GM13976 (cell line): Measurements from ENCODE around the gene PRICKLE3.

ENCODE experiments used
- DNase-seq: peaks from one replicate; pipeline ENCODE4 v3.0.0; 2012; ENCODE audit warnings: low spot score
- in situ Hi-C: fragments of 300-500 bp; cut with MboI; formaldehyde crosslinking; loops from one replicate; pipeline ENCODE4 v1.12.0; 2022; ENCODE audit warnings: low sequenced_read_pairs, mixed read lengths, inconsistent platforms; ENCODE audit not compliant: unreplicated experiment
- TF ChIP-seq, protein P1 (sequence below): IDR thresholded peaks from 2 replicates; pipeline ENCODE4 v1.5.1; 2012; ENCODE audit warnings: borderline replicate concordance, mild to moderate bottlenecking; ENCODE audit not compliant: insufficient read depth; ENCODE audit errors: extremely low read depth, missing control alignments, control extremely low read depth

Gene PRICKLE3

DNA sequence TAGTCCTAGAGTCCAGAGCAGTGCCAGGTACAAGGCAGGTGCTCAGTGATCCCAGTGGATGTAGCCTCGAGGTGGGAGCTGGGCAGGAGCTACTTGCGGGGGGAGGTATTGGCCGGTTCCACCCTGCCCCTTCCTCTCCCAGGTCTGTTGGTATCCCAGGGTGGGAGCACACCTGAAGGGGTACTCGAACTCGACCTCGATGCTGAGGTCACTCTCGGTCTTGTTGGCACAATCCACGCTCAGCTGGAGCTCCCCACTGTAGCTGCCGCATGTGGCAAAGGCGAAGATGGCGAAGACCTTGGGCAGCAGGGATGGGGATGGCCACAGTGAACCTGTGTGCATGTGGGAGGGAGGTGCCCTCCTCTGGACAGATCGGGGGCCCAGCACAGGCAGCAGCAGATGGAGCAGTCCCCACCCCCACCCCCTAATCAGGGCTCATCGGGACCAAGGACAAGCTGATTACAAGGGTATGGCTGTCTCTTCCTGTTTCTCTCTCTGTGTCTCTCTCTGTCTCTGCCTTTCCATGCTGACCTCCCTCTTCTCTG, 11.4 kb upstream of the PRICKLE3 start:
- no peak for DNase-seq
- TF ChIP-seq, protein P1, sequence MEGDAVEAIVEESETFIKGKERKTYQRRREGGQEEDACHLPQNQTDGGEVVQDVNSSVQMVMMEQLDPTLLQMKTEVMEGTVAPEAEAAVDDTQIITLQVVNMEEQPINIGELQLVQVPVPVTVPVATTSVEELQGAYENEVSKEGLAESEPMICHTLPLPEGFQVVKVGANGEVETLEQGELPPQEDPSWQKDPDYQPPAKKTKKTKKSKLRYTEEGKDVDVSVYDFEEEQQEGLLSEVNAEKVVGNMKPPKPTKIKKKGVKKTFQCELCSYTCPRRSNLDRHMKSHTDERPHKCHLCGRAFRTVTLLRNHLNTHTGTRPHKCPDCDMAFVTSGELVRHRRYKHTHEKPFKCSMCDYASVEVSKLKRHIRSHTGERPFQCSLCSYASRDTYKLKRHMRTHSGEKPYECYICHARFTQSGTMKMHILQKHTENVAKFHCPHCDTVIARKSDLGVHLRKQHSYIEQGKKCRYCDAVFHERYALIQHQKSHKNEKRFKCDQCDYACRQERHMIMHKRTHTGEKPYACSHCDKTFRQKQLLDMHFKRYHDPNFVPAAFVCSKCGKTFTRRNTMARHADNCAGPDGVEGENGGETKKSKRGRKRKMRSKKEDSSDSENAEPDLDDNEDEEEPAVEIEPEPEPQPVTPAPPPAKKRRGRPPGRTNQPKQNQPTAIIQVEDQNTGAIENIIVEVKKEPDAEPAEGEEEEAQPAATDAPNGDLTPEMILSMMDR, result no peak
- in situ Hi-C loops, result no loop called here

DNA sequence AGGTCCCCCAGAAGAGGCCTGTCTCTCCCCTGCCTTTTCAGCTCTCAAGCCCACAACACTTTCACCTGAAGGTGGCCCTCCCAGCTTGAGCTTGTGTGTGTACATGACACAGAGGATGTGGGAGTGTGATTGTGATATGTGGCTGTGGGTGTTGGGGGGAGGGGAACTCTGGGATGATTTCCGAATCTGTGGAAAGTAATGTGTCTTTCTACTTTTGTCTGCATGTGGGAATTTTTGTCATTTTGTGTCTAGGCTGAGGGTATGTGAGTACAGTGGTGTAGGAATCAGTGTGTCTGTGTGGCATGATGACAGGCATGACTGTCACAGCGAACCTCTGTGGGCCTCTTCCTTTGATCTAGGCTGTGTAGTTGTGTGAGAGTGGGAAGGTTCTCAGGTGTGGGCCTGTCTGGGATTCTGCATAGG, 7.4 kb upstream of the PRICKLE3 start:
- TF ChIP-seq, protein P1, result no peak
- in situ Hi-C loops, result no loop called here
- no peak for DNase-seq

DNA sequence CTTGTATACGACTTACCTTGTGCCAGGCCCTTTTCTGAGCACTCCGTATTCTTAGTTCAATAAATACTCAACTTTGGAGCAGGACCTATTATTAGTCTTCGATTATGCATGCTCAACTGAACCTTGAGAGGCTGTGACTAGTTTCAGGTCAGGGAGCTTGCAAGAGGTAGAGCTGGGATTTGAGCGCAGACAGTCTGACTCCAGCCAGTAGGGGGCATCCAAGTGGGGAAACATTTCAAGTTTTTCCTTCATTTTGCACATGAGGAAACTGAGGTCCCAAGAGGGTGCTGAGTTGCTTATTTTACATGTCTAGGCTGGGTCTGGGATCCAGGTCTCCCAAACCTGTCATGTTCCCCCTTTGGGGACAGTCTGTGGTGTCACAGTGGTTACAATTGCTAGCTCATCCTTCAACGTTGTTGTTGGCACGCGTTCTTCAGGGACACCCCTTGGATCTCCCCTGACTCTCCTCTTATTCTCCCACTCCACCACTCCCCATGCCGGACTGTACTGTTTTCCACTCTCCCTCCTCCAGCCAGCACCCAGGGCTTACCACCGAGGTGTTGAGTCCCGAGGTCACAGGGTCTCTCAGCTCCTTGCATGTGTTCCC, 6.7 kb upstream of the PRICKLE3 start:
- no peak for DNase-seq
- TF ChIP-seq, protein P1, result peak; percentile 55
- in situ Hi-C loops, result no loop called here

DNA sequence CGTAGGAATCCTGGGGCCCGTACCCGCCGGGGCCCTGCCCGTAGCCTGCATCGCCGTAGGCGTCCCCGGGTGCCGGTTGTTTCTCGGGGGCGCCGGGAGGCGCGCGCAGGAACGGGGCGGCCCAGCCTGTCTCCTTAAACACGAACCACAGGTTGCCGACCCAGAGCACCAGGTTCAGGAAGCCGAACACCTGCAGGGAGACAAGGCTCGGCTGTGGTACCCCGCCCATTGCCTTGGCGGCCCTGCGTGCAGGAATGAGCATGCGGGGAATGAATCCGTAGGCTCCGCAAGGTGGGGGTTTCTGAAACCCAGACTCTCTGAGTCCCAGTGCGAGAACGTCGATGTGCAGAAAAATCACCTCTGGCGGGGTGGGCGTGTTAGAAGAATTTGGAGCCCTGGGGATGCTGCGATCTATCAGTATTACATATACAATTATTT, 5.4 kb upstream of the PRICKLE3 start:
- in situ Hi-C loops, result no loop called here
- TF ChIP-seq, protein P1, result no peak
- DNase-seq, result no peak

DNA sequence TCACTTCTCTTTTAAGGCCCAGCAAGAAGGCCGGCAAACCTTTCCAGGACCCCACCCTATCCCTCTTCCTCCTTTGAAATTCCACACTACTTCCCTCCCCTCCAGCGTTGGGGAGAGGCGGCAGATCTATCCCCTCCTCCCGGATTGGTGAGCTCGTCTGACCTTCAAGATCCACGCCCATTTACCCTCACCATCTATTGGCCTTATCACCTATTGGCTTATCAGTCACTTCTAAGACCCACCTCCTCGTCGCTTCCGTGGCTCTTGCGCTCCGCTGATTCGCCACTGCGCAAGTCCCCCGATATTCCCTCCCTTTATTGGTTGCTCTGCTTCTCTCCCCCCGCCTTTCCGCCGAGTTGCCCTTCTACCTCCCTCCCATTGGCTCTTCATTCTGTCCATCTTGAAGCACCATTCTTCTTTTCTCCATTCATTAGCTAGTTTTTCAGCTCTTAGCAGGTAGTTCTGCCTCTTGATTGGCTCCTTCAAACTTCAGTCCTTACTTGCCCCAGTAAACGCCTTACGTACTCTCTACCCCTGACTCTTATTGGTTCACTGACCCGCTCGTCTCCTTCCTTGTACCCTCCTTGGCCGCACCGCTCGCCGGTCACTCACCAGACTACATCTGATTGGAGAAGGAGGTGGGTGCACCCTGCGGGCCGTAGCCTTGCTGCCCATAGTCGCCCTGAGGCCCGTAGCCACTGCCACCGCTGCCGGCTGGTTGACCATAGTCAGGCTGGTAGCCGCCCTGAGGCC, 4.8 kb upstream of the PRICKLE3 start:
- TF ChIP-seq, protein P1, result no peak
- in situ Hi-C loops, result no loop called here
- peak; percentile 87 for DNase-seq

DNA sequence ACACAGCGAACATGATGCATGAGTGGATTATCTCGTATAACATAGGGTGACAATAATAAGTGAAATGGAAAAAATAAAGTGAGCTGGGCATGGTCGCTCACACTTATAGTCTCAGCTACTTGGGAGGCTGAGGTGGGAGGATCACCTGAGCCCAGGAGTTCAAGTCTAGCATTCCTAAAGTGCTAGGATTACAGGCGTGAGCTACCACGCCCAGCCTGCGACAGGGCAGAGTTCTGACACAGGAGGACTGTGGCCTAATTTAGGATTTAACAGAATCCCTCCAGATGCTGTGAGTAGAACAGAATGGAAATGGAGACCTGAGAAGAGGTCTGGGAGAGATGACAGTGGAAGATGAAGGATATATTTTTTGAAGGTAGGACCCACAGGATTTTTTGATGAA, 3.4 kb upstream of the PRICKLE3 start:
- no peak for DNase-seq
- TF ChIP-seq, protein P1, result no peak
- in situ Hi-C loops, result no loop called here
